Ishikawa (cell line): Measurements from ENCODE around the gene NEK10.

Experiments
- CEBPB ChIP-seq: IDR thresholded peaks from 2 replicates; pipeline ENCODE4 v1.6.1; 2012
- CREB1 ChIP-seq: IDR thresholded peaks from 2 replicates; pipeline ENCODE4 v1.6.1; 2012; ENCODE audit warnings: low read depth
- EGR1 ChIP-seq: IDR thresholded peaks from 2 replicates; pipeline ENCODE4 v1.6.1; 2012
- EP300 ChIP-seq: IDR thresholded peaks from 2 replicates; pipeline ENCODE4 v1.6.1; 2012; ENCODE audit warnings: borderline replicate concordance
- FOXM1 ChIP-seq: IDR thresholded peaks from 2 replicates; pipeline ENCODE4 v1.6.1; 2012; ENCODE audit warnings: low read depth, borderline replicate concordance
- MAX ChIP-seq: IDR thresholded peaks from 2 replicates; pipeline ENCODE4 v1.6.1; 2012
- NFIC ChIP-seq: IDR thresholded peaks from 2 replicates; pipeline ENCODE4 v1.6.1; 2012
- RAD21 ChIP-seq: IDR thresholded peaks from 2 replicates; pipeline ENCODE4 v1.6.1; 2012; ENCODE audit warnings: low read depth
- REST ChIP-seq: IDR thresholded peaks from 2 replicates; pipeline ENCODE4 v1.6.1; 2012; ENCODE audit warnings: low read depth, mild to moderate bottlenecking
- TAF1 ChIP-seq: IDR thresholded peaks from 2 replicates; pipeline ENCODE4 v1.6.1; 2012; ENCODE audit warnings: low read depth, mild to moderate bottlenecking
- TCF12 ChIP-seq: IDR thresholded peaks from 2 replicates; pipeline ENCODE4 v1.6.1; 2012; ENCODE audit warnings: low read depth
- TEAD4 ChIP-seq: IDR thresholded peaks from 2 replicates; pipeline ENCODE4 v1.6.1; 2012
- USF1 ChIP-seq: IDR thresholded peaks from 2 replicates; pipeline ENCODE4 v1.6.1; 2012
- YY1 ChIP-seq: IDR thresholded peaks from 2 replicates; pipeline ENCODE4 v1.6.1; 2012; ENCODE audit warnings: low read depth
- ZBTB7A ChIP-seq: IDR thresholded peaks from 2 replicates; pipeline ENCODE4 v1.6.1; 2012; ENCODE audit warnings: low read depth

Gene NEK10

GRCh38 chr3:27097182-27097581, 272.0 kb downstream of the NEK10 start:
- TF ChIP-seq TCF12 (no peak), RAD21 (no peak), MAX (no peak), REST (no peak), EGR1 (no peak), CEBPB (no peak), CREB1 (no peak), YY1 (no peak), FOXM1 (no peak), ZBTB7A (no peak), TEAD4 (no peak), EP300 (no peak), TAF1 (no peak), USF1 (no peak), NFIC (no peak)

GRCh38 chr3:27095553-27096222, 273.5 kb downstream of the NEK10 start:
- TF ChIP-seq YY1 (no peak), RAD21 (no peak), FOXM1 (no peak), EGR1 (no peak), TEAD4 (no peak), TCF12 (no peak), ZBTB7A (no peak), CEBPB (no peak), NFIC (no peak), MAX (no peak), EP300 (no peak), USF1 (no peak), REST (no peak), TAF1 (no peak), CREB1 (no peak)

GRCh38 chr3:27094721-27095120, 274.5 kb downstream of the NEK10 start:
- TF ChIP-seq NFIC (no peak), FOXM1 (no peak), REST (no peak), EP300 (no peak), CEBPB (no peak), TEAD4 (no peak), RAD21 (no peak), TCF12 (no peak)

GRCh38 chr3:27093771-27094170, 275.4 kb downstream of the NEK10 start:
- TF ChIP-seq EGR1 (no peak), REST (no peak), RAD21 (no peak), ZBTB7A (no peak)
